GM23338 (cell line): Measurements from ENCODE around the gene GRIK1. TPM values are rescaled to one million over a fixed set of nuclear protein-coding genes. Genes with fewer than 3 reads are reported as not detected.

Source experiments
- ATAC-seq: fragments of 200-7000 bp; cut with Tn5 transposase; 3 replicates; pipeline ENCODE4 v1.9.1; 2020
- DNase-seq: peaks from one replicate; pipeline ENCODE4 v3.0.0-alpha.2; 2015; ENCODE audit warnings: low spot score
- H2AFZ ChIP-seq: fragments of 200-600 bp; sonication (generic); 2 replicates; pipeline ENCODE4 v1.8.0; 2016; ENCODE audit warnings: antibody characterized with exemption, mild to moderate bottlenecking, moderate library complexity
- H3F3A ChIP-seq: fragments of 200-600 bp; sonication (generic); replicated peaks from 2 replicates; pipeline ENCODE4 v1.8.0; 2017; ENCODE audit warnings: antibody characterized with exemption, mixed run types, low read depth
- H3K27ac ChIP-seq: fragments of 200-600 bp; sonication (generic); 2 replicates; pipeline ENCODE4 v1.6.1; 2016; ENCODE audit warnings: low read depth
- H3K27me3 ChIP-seq: fragments of 200-600 bp; sonication (generic); 2 replicates; pipeline ENCODE4 v1.8.0; 2016; ENCODE audit warnings: mild to moderate bottlenecking, mixed run types, moderate library complexity; ENCODE audit not compliant: insufficient read depth
- H3K36me3 ChIP-seq: fragments of 200-600 bp; sonication (generic); 2 replicates; pipeline ENCODE4 v1.8.0; 2016; ENCODE audit warnings: mild to moderate bottlenecking; ENCODE audit not compliant: insufficient read depth
- H3K4me1 ChIP-seq: fragments of 200-600 bp; sonication (generic); 2 replicates; pipeline ENCODE4 v1.8.0; 2016; ENCODE audit warnings: mild to moderate bottlenecking, moderate library complexity; ENCODE audit not compliant: insufficient read depth
- H3K4me2 ChIP-seq: fragments of 200-600 bp; sonication (generic); 2 replicates; pipeline ENCODE4 v1.7.1; 2017; ENCODE audit warnings: mixed run types
- H3K4me3 ChIP-seq: fragments of 200-600 bp; sonication (generic); 2 replicates; pipeline ENCODE4 v1.6.1; 2016; ENCODE audit warnings: mixed run types
- H3K79me2 ChIP-seq: fragments of 200-600 bp; sonication (generic); replicated peaks from 2 replicates; pipeline ENCODE4 v1.8.0; 2017; ENCODE audit warnings: mild to moderate bottlenecking; ENCODE audit not compliant: insufficient read depth
- H3K9me2 ChIP-seq: fragments of 200-600 bp; sonication (generic); 2 replicates; pipeline ENCODE4 v1.8.0; 2017; ENCODE audit not compliant: insufficient read depth
- H4K20me1 ChIP-seq: fragments of 200-600 bp; sonication (generic); replicated peaks from 2 replicates; pipeline ENCODE4 v1.8.0; 2017; ENCODE audit warnings: mild to moderate bottlenecking; ENCODE audit not compliant: insufficient read depth
- H3K27ac Mint-ChIP-seq: 2 replicates; pipeline ENCODE4 v1.8.0; 2020; ENCODE audit warnings: inconsistent platforms, mild to moderate bottlenecking, moderate library complexity, mixed read lengths
- H3K27me3 Mint-ChIP-seq: 3 replicates; pipeline ENCODE4 v1.8.0; 2022; ENCODE audit warnings: low read depth, mild to moderate bottlenecking, moderate library complexity, mixed read lengths, inconsistent platforms; ENCODE audit not compliant: insufficient read depth, poor library complexity
- H3K36me3 Mint-ChIP-seq: 3 replicates; pipeline ENCODE4 v1.8.0; 2021; ENCODE audit warnings: low read depth, mild to moderate bottlenecking, inconsistent platforms, moderate library complexity, mixed read lengths
- H3K4me1 Mint-ChIP-seq: 3 replicates; pipeline ENCODE4 v1.8.0; 2020; ENCODE audit warnings: mild to moderate bottlenecking, inconsistent platforms, mixed read lengths
- H3K4me3 Mint-ChIP-seq: 3 replicates; pipeline ENCODE4 v1.8.0; 2021; ENCODE audit warnings: moderate library complexity, mild to moderate bottlenecking, inconsistent platforms, mixed read lengths
- H3K9me3 Mint-ChIP-seq: 3 replicates; pipeline ENCODE4 v1.8.0; 2020; ENCODE audit warnings: moderate library complexity, mild to moderate bottlenecking, inconsistent platforms, mixed read lengths
- CREB1 ChIP-seq: fragments of 250-450 bp; sonication (Bioruptor Pico); IDR thresholded peaks from 2 replicates; pipeline ENCODE4 v1.5.0; 2020; ENCODE audit warnings: low read depth, mild to moderate bottlenecking, moderate library complexity
- CTCF ChIP-seq, 2 experiments: fragments of 200-600 bp in 1 of 2; sonication (generic) in 1 of 2; conservative IDR thresholded peaks; 2 replicates each; pipeline versions ENCODE4 v1.5.1 to v1.6.1; 2016 to 2017; ENCODE audit warnings: antibody characterized with exemption in 2 of 2, low read depth in 2 of 2, mild to moderate bottlenecking in 2 of 2, moderate library complexity in 1 of 2
- ETS1 ChIP-seq: IDR thresholded peaks from 2 replicates; pipeline ENCODE4 v1.6.1; 2016; ENCODE audit warnings: antibody characterized with exemption
- EZH2 ChIP-seq: fragments of 200-600 bp; sonication (generic); IDR thresholded peaks from one replicate; pipeline ENCODE4 v1.8.0; 2017; ENCODE audit warnings: antibody characterized with exemption, mild to moderate bottlenecking, low read depth; ENCODE audit not compliant: unreplicated experiment
- JUNB ChIP-seq: IDR thresholded peaks from one replicate; pipeline ENCODE4 v1.6.1; 2016; ENCODE audit warnings: antibody characterized with exemption; ENCODE audit not compliant: unreplicated experiment
- NANOG ChIP-seq: IDR thresholded peaks from 2 replicates; pipeline ENCODE4 v1.6.1; 2016; ENCODE audit warnings: antibody characterized with exemption, borderline replicate concordance
- POLR2AphosphoS5 ChIP-seq: IDR thresholded peaks from 2 replicates; pipeline ENCODE4 v1.6.1; 2016; ENCODE audit warnings: antibody characterized with exemption, low read depth
- REST ChIP-seq: IDR thresholded peaks from one replicate; pipeline ENCODE4 v1.6.1; 2018; ENCODE audit warnings: antibody characterized with exemption; ENCODE audit not compliant: unreplicated experiment
- STAT1 ChIP-seq: IDR thresholded peaks from one replicate; pipeline ENCODE4 v1.6.1; 2016; ENCODE audit warnings: antibody characterized with exemption; ENCODE audit not compliant: unreplicated experiment
- ZNF114 ChIP-seq: fragments of 250-450 bp; sonication (Bioruptor Pico); IDR thresholded peaks from 2 replicates; pipeline ENCODE4 v1.5.0; 2020; ENCODE audit warnings: mild to moderate bottlenecking, moderate library complexity
- polyA plus RNA-seq: library from polyadenylated mRNA; unstranded; fragments of >200 nt; fragmentation: Nextera tagmentation; extraction: Ambion mirVana; gene quantifications from 2 replicates; pipeline ENCODE4 v1.2.1, GENCODE V29; 2016
- total RNA-seq: library from RNA; depleted of rRNA; stranded (reverse); fragments of >200 nt; shearing (Covaris generic); gene quantifications from 2 replicates; pipeline ENCODE4 v1.2.3, GENCODE V29; 2014

Gene GRIK1
- total and polyA plus RNA-seq, 2 experiments from 2014 or later = 0.18 to 0.42 TPM

- Histone ChIP-seq H3K79me2 (no peaks in the 10 kb centered on the region), H3K36me3 (no peaks in the 10 kb centered on the region), H3K4me1 (peaks cover 5% of the 10 kb centered on the region; the same call in 1 of the 2 replicates), H3K4me3 (no peak overlapping the region), H3K4me2 (no peak overlapping the region), H2AFZ (no peak overlapping the region), H4K20me1 (no peaks in the 10 kb centered on the region), H3K27ac (no peak overlapping the region), H3K9me2 (no peaks in the 10 kb centered on the region), H3F3A (no peaks in the 10 kb centered on the region), H3K27me3 (peaks cover 36% of the 10 kb centered on the region)
- Mint-ChIP-seq H3K4me1 (peaks cover 5% of the 10 kb centered on the region), H3K9me3 (no peaks in the 10 kb centered on the region; the same call in 2 of the 3 replicates), H3K36me3 (no peaks in the 10 kb centered on the region), H3K27me3 (peaks cover 25% of the 10 kb centered on the region), H3K27ac (no peak overlapping the region), H3K4me3 (no peak overlapping the region)
- ATAC-seq (no peak), DNase-seq (peak; percentile 30)
- TF ChIP-seq NANOG (no peak), CTCF (conservative IDR thresholded peaks at IDR 0.05; ENCODE audit: low read depth in 2 of 2) (peak; percentile 58 to 63), REST (no peak), JUNB (no peak), CREB1 (no peak), EZH2 (no peak), POLR2AphosphoS5 (no peak)
Observed at GRCh38 chr21:29943885-29944284, 4.1 kb upstream of the GRIK1 start.

- peaks cover 36% of the 10 kb centered on the region for H3K27me3 Mint-ChIP-seq
Observed at GRCh38 chr21:29942034-29942433, 2.2 kb upstream of the GRIK1 start.

More at GRCh38 chr21:29942034-29942433, 2.2 kb upstream of the GRIK1 start:
- H3K4me3 ChIP-seq = no peak overlapping the region
- H3F3A ChIP-seq = no peaks in the 10 kb centered on the region
- H2AFZ ChIP-seq = no peak overlapping the region
- no peak for ATAC-seq
- H3K79me2 ChIP-seq = no peaks in the 10 kb centered on the region
- no peaks in the 10 kb centered on the region for H3K36me3 Mint-ChIP-seq
- TF ChIP-seq EZH2 (no peak), JUNB (no peak), STAT1 (no peak), NANOG (no peak), ETS1 (no peak), REST (no peak), ZNF114 (no peak), POLR2AphosphoS5 (no peak)
- peaks cover 54% of the 10 kb centered on the region for H3K27me3 ChIP-seq
- H3K4me2 ChIP-seq = no peak overlapping the region
- no peak for DNase-seq
- H3K9me2 ChIP-seq = no peaks in the 10 kb centered on the region
- no peaks in the 10 kb centered on the region; the same call in 2 of the 3 replicates for H3K9me3 Mint-ChIP-seq
- peaks cover 5% of the 10 kb centered on the region; the same call in 1 of the 2 replicates for H3K4me1 ChIP-seq
- H3K27ac ChIP-seq = no peak overlapping the region
- peaks cover 4% of the 10 kb centered on the region for H3K4me1 Mint-ChIP-seq
- H3K36me3 ChIP-seq = no peaks in the 10 kb centered on the region
- peaks cover 4% of the 10 kb centered on the region; the same call in 1 of the 2 replicates for H4K20me1 ChIP-seq
- H3K4me3 Mint-ChIP-seq = no peak overlapping the region
- H3K27ac Mint-ChIP-seq = no peak overlapping the region
